Natural killer cell (primary cell): ENCODE results near the gene HS3ST4. TPM values are rescaled to one million over a fixed set of nuclear protein-coding genes. Genes with fewer than 3 reads are reported as not detected.

Source experiments
- ATAC-seq, 3 donors: fragments of 150-1000 bp in 2 of 3; fragments of 200-7000 bp in 1 of 3; cut with Tn5 transposase; 1 replicate in 1 of 3; 2 replicates in 2 of 3; pipeline ENCODE4 v1.10.0; 2021; ENCODE audit warnings: mild to moderate bottlenecking in 2 of 3, moderate library complexity in 2 of 3
- DNase-seq, 2 donors: peaks; one replicate each; pipeline versions ENCODE4 v3.0.0 to v3.0.0-alpha.2; 2013 to 2021; ENCODE audit warnings: mixed read lengths in 1 of 2
- H3K27ac ChIP-seq: one replicate; pipeline ENCODE4 v1.5.1; 2013; ENCODE audit warnings: mild to moderate bottlenecking, low read length
- H3K27me3 ChIP-seq: one replicate; pipeline ENCODE4 v1.6.1; 2013; ENCODE audit warnings: low read length; ENCODE audit not compliant: control insufficient read depth, insufficient read depth
- H3K36me3 ChIP-seq: one replicate; pipeline ENCODE4 v1.6.1; 2013; ENCODE audit warnings: low read length; ENCODE audit not compliant: control insufficient read depth, insufficient read depth
- H3K4me1 ChIP-seq: one replicate; pipeline ENCODE4 v1.6.1; 2013; ENCODE audit warnings: low read length; ENCODE audit not compliant: control insufficient read depth, insufficient read depth
- H3K4me3 ChIP-seq: one replicate; pipeline ENCODE4 v1.5.1; 2013; ENCODE audit warnings: low read length
- H3K9me3 ChIP-seq: one replicate; pipeline ENCODE4 v1.6.1; 2013; ENCODE audit warnings: low read length; ENCODE audit not compliant: control insufficient read depth, insufficient read depth
- H3K27ac Mint-ChIP-seq, 2 donors: one replicate each; pipeline ENCODE4 v1.8.0; 2022; ENCODE audit warnings: mild to moderate bottlenecking in 2 of 2, mixed read lengths in 2 of 2, moderate library complexity in 1 of 2
- H3K27me3 Mint-ChIP-seq, 2 donors: one replicate each; pipeline ENCODE4 v1.8.0; 2022; ENCODE audit warnings: low read depth in 2 of 2, mixed read lengths in 2 of 2
- H3K36me3 Mint-ChIP-seq: one replicate; pipeline ENCODE4 v1.8.0; 2022; ENCODE audit warnings: mixed read lengths
- H3K4me1 Mint-ChIP-seq, 2 donors: one replicate each; pipeline ENCODE4 v1.8.0; 2022; ENCODE audit warnings: mixed read lengths in 2 of 2
- H3K4me3 Mint-ChIP-seq: one replicate; pipeline ENCODE4 v1.8.0; 2022; ENCODE audit warnings: mild to moderate bottlenecking, moderate library complexity, mixed read lengths
- H3K9me3 Mint-ChIP-seq, 2 donors: one replicate each; pipeline ENCODE4 v1.8.0; 2022; ENCODE audit warnings: mixed read lengths in 2 of 2
- WGBS: methylation state at CpG from one replicate; pipeline ENCODE4 v1.1.7; 2013; ENCODE audit warnings: missing lambda C conversion rate; ENCODE audit not compliant: insufficient coverage; 5-methylcytosine and 5-hydroxymethylcytosine counted together
- intact Hi-C: fragments of 100-400 bp; cut with micrococcal nuclease; formaldehyde crosslinking; loops from one replicate; pipeline ENCODE4 v1.14.2; 2022
- total RNA-seq, 4 donors: library from RNA; stranded (reverse); fragments of 120-200 nt in 1 of 4; gene quantifications; one replicate each; pipeline versions ENCODE4 v1.2.3 to v1.2.4, GENCODE V29; 2013 to 2022
- TF ChIP-seq, protein P1 (sequence below): fragments of 200-600 bp; IDR thresholded peaks from one replicate; pipeline ENCODE4 v1.8.0; 2022; ENCODE audit warnings: antibody characterized with exemption

HS3ST4 gene
- total RNA-seq, 3 donors from 2014 or later (not counting 1 experiment from before 2014, with no cell fraction given): not detected

DNA sequence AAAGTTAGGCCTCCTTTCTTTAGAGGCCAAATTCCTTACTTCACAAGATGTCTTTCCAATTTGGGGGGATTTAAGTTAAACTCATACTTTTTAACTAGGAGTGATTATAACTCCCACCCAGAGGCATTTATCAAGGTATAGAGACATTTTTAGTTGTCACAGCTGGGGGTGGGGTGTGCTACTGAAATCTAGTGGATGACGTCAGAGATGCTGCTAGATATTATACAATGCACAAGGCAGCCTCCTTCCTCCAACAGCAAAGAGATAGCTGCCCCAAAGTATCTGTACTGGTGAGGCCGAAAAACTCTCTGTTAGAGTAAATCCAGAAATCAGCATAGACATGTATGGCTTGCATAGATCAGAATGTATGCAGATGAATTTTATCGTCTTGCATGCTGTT lies 324.0 kb downstream of the HS3ST4 start:
- no peak for ATAC-seq
- no peak for DNase-seq
- Mint-ChIP-seq H3K36me3 (peaks cover 12% of the 10 kb centered on the region), H3K9me3 (peaks cover 8 to 12% of the 10 kb centered on the region in 2 donors), H3K27ac (no peak overlapping the region), H3K27me3 (peaks cover 2 to 13% of the 10 kb centered on the region in 2 donors), H3K4me1 (no peaks in the 10 kb centered on the region), H3K4me3 (no peak overlapping the region)
- Histone ChIP-seq H3K4me1 (no peaks in the 10 kb centered on the region), H3K36me3 (no peaks in the 10 kb centered on the region), H3K27ac (no peak overlapping the region), H3K4me3 (no peak overlapping the region), H3K9me3 (peaks cover 4% of the 10 kb centered on the region), H3K27me3 (no peaks in the 10 kb centered on the region)
- TF ChIP-seq, protein P1, sequence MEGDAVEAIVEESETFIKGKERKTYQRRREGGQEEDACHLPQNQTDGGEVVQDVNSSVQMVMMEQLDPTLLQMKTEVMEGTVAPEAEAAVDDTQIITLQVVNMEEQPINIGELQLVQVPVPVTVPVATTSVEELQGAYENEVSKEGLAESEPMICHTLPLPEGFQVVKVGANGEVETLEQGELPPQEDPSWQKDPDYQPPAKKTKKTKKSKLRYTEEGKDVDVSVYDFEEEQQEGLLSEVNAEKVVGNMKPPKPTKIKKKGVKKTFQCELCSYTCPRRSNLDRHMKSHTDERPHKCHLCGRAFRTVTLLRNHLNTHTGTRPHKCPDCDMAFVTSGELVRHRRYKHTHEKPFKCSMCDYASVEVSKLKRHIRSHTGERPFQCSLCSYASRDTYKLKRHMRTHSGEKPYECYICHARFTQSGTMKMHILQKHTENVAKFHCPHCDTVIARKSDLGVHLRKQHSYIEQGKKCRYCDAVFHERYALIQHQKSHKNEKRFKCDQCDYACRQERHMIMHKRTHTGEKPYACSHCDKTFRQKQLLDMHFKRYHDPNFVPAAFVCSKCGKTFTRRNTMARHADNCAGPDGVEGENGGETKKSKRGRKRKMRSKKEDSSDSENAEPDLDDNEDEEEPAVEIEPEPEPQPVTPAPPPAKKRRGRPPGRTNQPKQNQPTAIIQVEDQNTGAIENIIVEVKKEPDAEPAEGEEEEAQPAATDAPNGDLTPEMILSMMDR: no peak
- WGBS: 92% methylated on average over 2 of the region's 3 CpGs
- intact Hi-C loops: no loop called here

DNA sequence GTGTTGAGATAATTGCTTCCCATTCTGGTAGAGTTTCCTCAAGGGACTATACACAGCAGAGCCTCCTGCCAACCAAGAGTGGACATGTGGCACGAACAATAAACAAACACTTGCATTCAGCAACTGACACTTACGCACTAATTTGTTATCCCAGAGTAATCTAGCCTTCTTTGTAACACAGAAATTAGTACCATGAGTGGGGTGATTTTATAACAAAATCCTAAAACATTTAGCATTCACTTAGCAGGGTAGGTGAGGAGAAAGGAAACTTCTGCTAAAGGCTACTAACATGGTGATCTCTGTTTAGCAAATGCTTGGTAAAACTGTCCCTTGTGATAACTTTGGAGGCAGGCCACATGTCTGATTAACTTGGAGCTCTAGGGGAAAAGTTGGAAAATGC lies 325.2 kb downstream of the HS3ST4 start:
- TF ChIP-seq, protein P1: no peak
- H3K27ac Mint-ChIP-seq: no peak overlapping the region
- no peaks in the 10 kb centered on the region for H3K4me1 ChIP-seq
- intact Hi-C loops: no loop called here
- peaks cover 2 to 13% of the 10 kb centered on the region in 2 donors for H3K27me3 Mint-ChIP-seq
- no peak for ATAC-seq
- H3K36me3 ChIP-seq: no peaks in the 10 kb centered on the region
- H3K9me3 ChIP-seq: peaks cover 4% of the 10 kb centered on the region
- H3K4me3 Mint-ChIP-seq: no peak overlapping the region
- peaks cover 12% of the 10 kb centered on the region for H3K36me3 Mint-ChIP-seq
- no peak overlapping the region for H3K4me3 ChIP-seq
- peaks cover 8 to 12% of the 10 kb centered on the region in 2 donors for H3K9me3 Mint-ChIP-seq
- H3K27me3 ChIP-seq: no peaks in the 10 kb centered on the region
- no peak overlapping the region for H3K27ac ChIP-seq
- H3K4me1 Mint-ChIP-seq: no peaks in the 10 kb centered on the region
- no peak for DNase-seq
- 88% methylated on average over 1 of the region's 2 CpGs for WGBS

DNA sequence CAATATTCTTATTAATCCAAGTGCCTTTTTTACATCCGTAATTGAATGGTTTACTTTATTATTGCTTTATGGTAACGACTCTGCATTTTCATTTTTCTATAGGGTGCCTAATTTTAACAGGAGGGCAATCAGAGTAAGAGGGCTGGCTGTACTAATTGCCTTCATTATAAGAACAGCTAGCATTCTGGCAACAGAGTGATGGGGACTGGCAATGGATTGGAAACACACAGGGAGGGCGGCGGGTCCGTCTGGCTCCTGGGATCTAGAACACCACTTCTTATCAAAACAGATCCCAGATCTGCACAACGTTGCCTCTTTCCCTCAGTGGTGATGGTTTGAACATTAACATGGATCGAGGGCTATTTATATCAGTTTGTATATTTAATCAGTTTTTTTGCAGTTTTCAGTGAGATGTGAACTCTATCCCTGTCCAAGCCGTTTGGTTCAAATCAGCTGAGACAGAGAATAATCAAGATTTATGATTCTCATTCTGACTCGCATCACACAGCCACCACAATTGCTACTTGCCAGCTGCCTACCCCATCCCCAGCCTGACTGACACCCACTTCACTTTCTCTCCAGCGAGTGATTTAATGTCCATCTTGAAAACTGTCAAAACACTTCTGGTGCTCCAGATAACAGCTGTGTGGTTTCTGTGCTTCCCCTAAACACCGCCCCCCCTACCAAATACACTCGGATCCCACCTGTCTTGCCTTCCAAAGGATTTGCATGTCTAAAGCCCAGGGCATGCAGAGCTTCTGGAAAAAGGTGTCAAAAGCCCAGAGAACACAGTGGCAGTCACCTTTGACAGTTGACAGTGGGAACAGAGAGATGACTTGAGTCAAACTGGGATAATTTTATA lies 327.9 kb downstream of the HS3ST4 start:
- Mint-ChIP-seq H3K9me3 (peaks cover 5 to 9% of the 10 kb centered on the region in 2 donors), H3K36me3 (peaks cover 10% of the 10 kb centered on the region), H3K27ac (no peak overlapping the region), H3K27me3 (peaks cover 0 to 13% of the 10 kb centered on the region in 2 donors), H3K4me1 (no peaks in the 10 kb centered on the region), H3K4me3 (no peak overlapping the region)
- no peaks in the 10 kb centered on the region for H3K36me3 ChIP-seq
- no peak for DNase-seq
- no peak overlapping the region for H3K4me3 ChIP-seq
- H3K4me1 ChIP-seq: no peaks in the 10 kb centered on the region
- H3K27me3 ChIP-seq: no peaks in the 10 kb centered on the region
- peaks cover 4% of the 10 kb centered on the region for H3K9me3 ChIP-seq
- intact Hi-C loops: no loop called here
- no peak overlapping the region for H3K27ac ChIP-seq
- ATAC-seq: no peak
- TF ChIP-seq, protein P1: no peak
- WGBS: 18% methylated on average over 10 of the region's 12 CpGs
